GM18951 (cell line): ENCODE results near the gene FAT4.

Experiments used
- POLR2A ChIP-seq: IDR thresholded peaks from 4 replicates; pipeline ENCODE4 v1.6.1; 2011; ENCODE audit warnings: mild to moderate bottlenecking; ENCODE audit not compliant: insufficient read length, insufficient read depth; ENCODE audit errors: extremely low read depth
- in situ Hi-C: fragments of 300-500 bp; cut with MboI; formaldehyde crosslinking; loops from one replicate; pipeline ENCODE4 v1.12.0; 2022; ENCODE audit warnings: low sequenced_read_pairs, mixed read lengths, inconsistent platforms; ENCODE audit not compliant: unreplicated experiment

Gene FAT4

GRCh38 chr4:125306112-125306511, 8.6 kb upstream of the FAT4 start:
- no peak for TF ChIP-seq POLR2A
- in situ Hi-C loops = loop anchor here (25.0 kb wide), 1 partner anchor 1306 kb away; no protein-coding TSS in a partner anchor

GRCh38 chr4:125306533-125306932, 8.2 kb upstream of the FAT4 start:
- TF ChIP-seq POLR2A = no peak
- in situ Hi-C loops = loop anchor here (25.0 kb wide), 1 partner anchor 1306 kb away; no protein-coding TSS in a partner anchor

GRCh38 chr4:125311503-125311902, 3.3 kb upstream of the FAT4 start:
- no peak for TF ChIP-seq POLR2A
- in situ Hi-C loops = loop anchor here (25.0 kb wide), 1 partner anchor 1301 kb away; no protein-coding TSS in a partner anchor

DNA sequence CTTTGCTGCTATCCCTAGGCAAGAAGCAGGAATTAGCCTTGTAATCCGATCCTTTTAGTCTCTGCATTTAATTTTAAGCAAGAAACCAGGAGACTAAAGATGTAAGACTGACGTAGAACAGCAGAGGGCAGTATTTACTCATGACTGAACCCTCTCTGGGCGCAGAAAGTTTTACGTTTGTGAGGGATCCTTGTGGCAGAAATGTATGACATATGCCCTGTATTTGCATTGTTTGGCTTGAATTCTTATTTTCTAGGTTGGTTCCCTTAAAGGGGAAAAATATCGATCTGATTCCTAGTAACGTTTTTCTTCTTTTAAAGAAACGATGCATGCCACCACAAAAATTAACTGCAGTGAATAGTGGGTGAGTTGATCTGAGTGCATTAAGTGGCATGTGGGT, 1.3 kb upstream of the FAT4 start:
- in situ Hi-C loops = loop anchor here (25.0 kb wide), 1 partner anchor 1299 kb away; no protein-coding TSS in a partner anchor
- no peak for TF ChIP-seq POLR2A

DNA sequence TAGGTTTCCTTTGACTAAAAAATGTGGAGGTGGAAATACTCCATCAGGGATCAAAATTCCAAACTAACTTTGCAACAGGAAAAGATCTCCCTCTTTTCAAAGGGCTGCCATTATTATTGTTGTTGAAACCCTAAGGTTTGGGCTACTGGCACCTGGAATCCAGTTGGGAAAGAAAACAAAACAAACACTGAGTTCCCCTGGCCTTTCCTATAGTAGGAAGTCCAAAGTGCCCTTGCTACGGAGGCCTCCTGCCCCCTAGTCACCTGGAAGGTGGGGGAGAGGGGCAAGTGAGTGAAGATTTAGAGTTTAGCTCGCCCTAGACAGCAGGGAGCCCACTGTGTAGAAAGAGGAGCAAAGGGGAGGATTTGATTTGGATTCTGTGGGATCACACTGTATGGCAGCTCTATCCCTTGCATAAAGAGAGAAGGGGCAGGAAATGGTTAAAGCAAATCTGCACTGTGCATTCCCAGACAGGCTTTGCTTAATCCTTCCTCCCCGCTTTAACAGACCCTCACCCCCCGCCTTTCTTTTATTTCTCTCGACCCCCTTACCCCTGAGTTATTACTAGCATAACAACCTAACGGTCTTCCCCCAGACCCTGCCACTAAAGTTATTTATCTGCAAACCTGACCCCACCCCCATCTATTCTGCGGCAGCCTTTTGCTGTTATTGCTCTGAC, 627 bp upstream of the FAT4 start:
- in situ Hi-C loops = loop anchor here (25.0 kb wide), 1 partner anchor 1298 kb away; no protein-coding TSS in a partner anchor
- no peak for TF ChIP-seq POLR2A

DNA sequence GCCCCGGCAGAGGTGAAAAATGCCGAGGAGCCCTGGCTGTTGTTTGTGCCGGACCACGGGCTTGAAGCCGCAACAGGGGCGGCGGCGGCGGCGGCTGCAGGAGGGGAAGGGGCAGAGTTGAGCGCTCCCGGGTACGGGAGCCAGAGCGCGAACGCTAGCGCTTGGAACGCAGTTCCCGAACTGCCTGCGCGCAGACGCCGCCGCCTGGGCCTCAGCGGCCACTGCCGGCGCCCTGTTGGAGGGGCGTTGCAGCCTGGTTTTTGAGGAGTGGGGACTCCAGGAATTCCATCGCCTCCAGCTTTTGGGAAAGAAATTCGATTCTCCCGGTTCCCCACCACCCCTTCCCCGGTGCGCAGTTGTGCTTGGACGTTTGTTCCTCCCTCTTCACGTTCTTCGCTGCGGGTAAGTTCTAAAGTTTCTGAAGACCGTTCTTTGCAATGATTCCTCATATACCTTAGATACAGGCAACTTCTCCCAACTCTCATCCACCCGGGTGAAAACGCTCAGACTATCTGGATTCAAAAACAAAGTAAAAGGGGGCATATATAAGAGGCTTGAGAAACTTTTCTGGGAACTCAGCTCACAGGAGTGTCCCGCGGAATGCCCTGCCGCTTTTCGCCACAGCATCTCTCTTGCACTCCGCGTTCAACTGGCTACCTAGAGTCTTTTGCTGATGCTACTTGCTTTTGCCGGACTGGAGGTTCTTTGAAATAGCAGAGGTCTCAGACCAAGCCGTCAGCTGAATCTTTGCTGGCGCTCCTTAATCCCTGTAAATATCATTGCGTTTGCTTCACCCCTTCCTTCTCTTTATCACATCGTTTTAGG, 1.0 kb downstream of the FAT4 start:
- in situ Hi-C loops = loop anchor here (25.0 kb wide), 1 partner anchor 1297 kb away; no protein-coding TSS in a partner anchor
- no peak for TF ChIP-seq POLR2A

DNA sequence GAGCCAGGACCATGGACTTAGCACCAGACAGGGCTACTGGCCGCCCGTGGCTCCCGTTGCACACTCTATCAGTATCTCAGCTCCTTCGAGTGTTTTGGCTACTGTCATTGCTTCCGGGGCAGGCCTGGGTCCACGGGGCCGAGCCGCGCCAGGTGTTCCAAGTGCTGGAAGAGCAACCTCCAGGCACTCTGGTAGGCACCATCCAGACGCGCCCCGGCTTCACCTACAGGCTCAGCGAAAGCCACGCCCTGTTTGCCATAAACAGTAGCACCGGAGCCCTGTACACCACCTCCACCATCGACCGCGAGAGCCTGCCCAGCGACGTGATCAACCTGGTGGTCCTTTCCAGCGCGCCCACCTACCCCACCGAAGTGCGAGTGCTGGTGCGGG, 1.6 kb downstream of the FAT4 start:
- TF ChIP-seq POLR2A = no peak
- in situ Hi-C loops = loop anchor here (25.0 kb wide), 1 partner anchor 1296 kb away; no protein-coding TSS in a partner anchor

GRCh38 chr4:125316791-125317524, 2.2 kb downstream of the FAT4 start:
- in situ Hi-C loops = loop anchor here (25.0 kb wide), 1 partner anchor 1295 kb away; no protein-coding TSS in a partner anchor
- TF ChIP-seq POLR2A = no peak

GRCh38 chr4:125317525-125317877, 2.7 kb downstream of the FAT4 start:
- TF ChIP-seq POLR2A = no peak
- in situ Hi-C loops = loop anchor here (25.0 kb wide), 1 partner anchor 1295 kb away; no protein-coding TSS in a partner anchor

DNA sequence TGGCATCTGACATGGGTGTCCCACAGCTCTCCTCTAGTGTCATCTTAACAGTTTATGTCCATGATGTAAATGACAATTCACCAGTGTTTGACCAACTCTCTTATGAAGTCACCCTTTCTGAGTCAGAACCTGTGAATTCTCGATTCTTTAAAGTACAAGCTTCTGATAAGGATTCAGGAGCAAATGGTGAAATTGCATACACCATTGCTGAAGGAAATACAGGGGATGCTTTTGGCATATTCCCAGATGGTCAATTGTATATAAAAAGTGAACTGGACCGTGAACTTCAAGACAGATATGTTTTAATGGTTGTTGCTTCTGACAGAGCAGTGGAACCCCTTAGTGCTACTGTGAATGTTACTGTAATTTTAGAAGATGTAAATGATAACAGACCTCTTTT, 4.6 kb downstream of the FAT4 start:
- in situ Hi-C loops = loop anchor here (25.0 kb wide), 1 partner anchor 1293 kb away; no protein-coding TSS in a partner anchor
- TF ChIP-seq POLR2A = no peak

- no peak for TF ChIP-seq POLR2A
- in situ Hi-C loops = loop anchor here (25.0 kb wide), 1 partner anchor 1290 kb away; no protein-coding TSS in a partner anchor
Measured at GRCh38 chr4:125321709-125322365, 7.1 kb downstream of the FAT4 start.

- no peak for TF ChIP-seq POLR2A
- in situ Hi-C loops = loop anchor here (25.0 kb wide), 1 partner anchor 1290 kb away; no protein-coding TSS in a partner anchor
Measured at GRCh38 chr4:125322366-125322730, 7.6 kb downstream of the FAT4 start.
